HG02938 (cell line): Measurements from ENCODE around the gene TIRAP.

ENCODE experiments used
- ATAC-seq: cut with Tn5 transposase; IDR thresholded peaks from one replicate; pipeline ENCODE4 v1.9.1; 2021; ENCODE audit warnings: mild to moderate bottlenecking, moderate library complexity; ENCODE audit not compliant: unreplicated experiment

TIRAP gene

DNA sequence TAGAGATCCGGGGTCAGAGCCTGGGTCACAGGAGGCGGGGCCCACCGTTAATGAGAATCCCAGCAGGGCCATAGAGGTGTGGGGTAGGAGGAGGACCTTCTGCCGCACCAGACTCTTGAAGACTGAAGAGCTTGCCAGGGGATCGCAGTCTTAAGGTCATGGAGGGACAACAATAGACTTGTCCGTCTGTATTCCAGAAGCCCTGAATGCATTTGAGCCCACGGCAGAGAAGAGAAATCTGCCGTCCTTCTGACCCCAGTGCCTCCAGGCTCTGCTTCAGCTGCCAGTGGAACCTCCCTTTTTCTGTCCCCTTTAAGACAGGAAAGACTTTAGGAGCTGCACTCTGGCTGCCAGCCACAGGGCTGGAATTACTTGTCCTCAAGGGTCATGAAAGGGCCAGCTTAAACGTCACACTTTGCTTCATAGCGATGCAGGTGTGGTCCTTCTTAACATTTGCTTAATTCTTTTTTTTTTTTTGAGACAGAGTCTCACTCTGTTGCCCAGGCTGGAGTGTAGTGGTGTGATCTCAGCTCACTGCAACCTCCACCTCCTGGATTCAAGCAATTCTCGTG lies 57.1 kb downstream of the TIRAP start:
- ATAC-seq: no peak

DNA sequence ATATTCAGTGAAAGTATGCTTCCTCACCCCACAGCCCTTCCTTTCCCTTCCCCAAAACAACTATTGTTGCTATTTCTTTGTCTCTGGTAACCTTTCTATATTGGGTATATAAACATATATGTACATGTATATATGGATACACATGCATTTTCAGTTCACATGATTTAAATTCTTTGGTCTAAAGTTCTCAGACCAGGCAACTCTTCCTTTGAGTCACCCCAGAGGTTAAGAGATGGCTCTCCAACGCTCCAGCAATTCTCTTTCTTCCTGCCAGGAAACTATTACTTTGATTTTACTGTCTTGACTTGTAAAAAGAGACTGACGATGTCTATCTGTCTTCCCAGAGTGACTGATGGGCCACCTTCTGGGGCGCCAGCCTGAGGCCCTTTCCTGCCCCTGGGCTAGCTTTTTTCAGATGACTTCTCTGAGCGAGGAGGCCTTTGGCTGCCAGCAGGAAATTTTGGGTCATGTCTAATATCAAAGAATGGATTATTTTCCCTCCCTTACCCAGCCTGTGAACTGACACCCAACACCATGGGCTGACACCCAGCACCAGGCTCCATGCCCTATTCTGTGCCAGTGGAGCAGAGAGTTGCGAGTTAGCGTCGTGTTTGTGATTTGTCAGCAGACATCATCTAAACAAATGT lies 58.2 kb downstream of the TIRAP start:
- ATAC-seq: no peak

DNA sequence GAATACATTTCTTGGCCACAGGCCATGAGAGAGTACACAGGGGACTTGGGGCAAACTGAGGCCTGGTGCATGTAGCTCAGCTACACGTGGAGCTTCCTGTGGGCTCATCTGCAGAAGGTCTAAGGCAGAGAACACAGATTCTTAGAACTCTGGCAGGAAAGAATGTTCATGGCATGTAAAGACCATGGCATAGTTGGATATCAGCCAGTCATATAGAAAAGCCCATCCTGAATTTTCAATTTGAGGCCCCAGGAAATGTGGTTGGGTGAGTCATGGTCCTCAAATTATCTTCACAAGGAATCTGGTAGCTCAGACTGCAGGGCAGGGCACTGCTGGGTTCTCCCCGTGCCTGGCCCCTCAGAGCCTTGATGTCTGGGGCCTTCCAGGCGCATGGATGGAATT lies 58.9 kb downstream of the TIRAP start:
- ATAC-seq: no peak

DNA sequence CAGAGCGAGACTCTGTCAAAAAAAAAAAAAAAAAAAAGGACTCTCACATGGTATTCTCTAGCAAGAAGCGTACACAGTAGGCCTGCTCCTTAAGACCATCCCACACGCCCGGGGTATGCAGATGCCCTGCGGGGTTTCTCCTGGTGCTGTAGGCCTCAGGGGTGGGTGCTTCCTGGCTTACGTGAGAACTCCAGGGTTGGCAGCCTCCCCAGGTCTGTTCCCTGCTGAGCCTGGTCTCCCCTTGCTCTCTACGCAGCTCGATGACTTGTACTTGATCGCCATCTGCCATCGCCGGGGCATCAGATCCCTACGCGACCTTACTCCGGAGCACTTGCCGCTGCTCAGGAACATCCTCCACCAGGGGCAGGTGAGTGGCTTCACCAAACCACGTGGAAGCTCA lies 60.2 kb downstream of the TIRAP start:
- ATAC-seq: no peak
